ENCODE data around the gene KPNA3.

Gene KPNA3

GRCh38 chr13:49690133-49690994 lies 102.1 kb downstream of the KPNA3 start:
- Histone ChIP-seq H3K27ac (ENCODE audit: low read depth, low read length) (peak overlapping the region; percentile 44), H3K4me1 (ENCODE audit: control insufficient read depth in 5 of 5, insufficient read depth in 5 of 5, low read length in 5 of 5) (peaks cover 0 to 15% (median 13%) of the 10 kb centered on the region in 5 donors), H3K27me3 (ENCODE audit: control insufficient read depth in 5 of 5, insufficient read depth in 4 of 5, low read length in 5 of 5) (no peaks in the 10 kb centered on the region), H3K9ac (ENCODE audit: low read length in 5 of 5) (peak overlapping the region in 4 of 5 donors; percentile 46 to 78 (median 68)), H3K4me3 (ENCODE audit: low read depth in 1 of 5, low read length in 5 of 5) (peak overlapping the region; percentile 73 to 87 (median 85)), H3K9me3 (ENCODE audit: control insufficient read depth in 5 of 5, low read length in 5 of 5) (no peaks in the 10 kb centered on the region), H3K36me3 (ENCODE audit: control insufficient read depth in 5 of 5, insufficient read depth in 5 of 5, low read length in 5 of 5) (peaks cover 0 to 10% (median 0%) of the 10 kb centered on the region in 5 donors)

GRCh38 chr13:49683489-49683888 lies 109.0 kb downstream of the KPNA3 start:
- peaks cover 0 to 10% (median 0%) of the 10 kb centered on the region in 5 donors for H3K36me3 ChIP-seq (ENCODE audit: control insufficient read depth in 5 of 5, insufficient read depth in 5 of 5, low read length in 5 of 5)
- H3K4me1 ChIP-seq (ENCODE audit: control insufficient read depth in 5 of 5, insufficient read depth in 5 of 5, low read length in 5 of 5) = no peaks in the 10 kb centered on the region

GRCh38 chr13:49681842-49682435 lies 110.5 kb downstream of the KPNA3 start:
- Histone ChIP-seq H3K4me3 (ENCODE audit: low read depth in 1 of 5, low read length in 5 of 5) (no peak overlapping the region), H3K9me3 (ENCODE audit: control insufficient read depth in 5 of 5, low read length in 5 of 5) (no peaks in the 10 kb centered on the region), H3K27ac (ENCODE audit: low read depth, low read length) (no peak overlapping the region), H3K4me1 (ENCODE audit: control insufficient read depth in 5 of 5, insufficient read depth in 5 of 5, low read length in 5 of 5) (no peaks in the 10 kb centered on the region), H3K9ac (ENCODE audit: low read length in 5 of 5) (no peak overlapping the region), H3K27me3 (ENCODE audit: control insufficient read depth in 5 of 5, insufficient read depth in 4 of 5, low read length in 5 of 5) (no peaks in the 10 kb centered on the region), H3K36me3 (ENCODE audit: control insufficient read depth in 5 of 5, insufficient read depth in 5 of 5, low read length in 5 of 5) (peaks cover 0 to 4% (median 0%) of the 10 kb centered on the region in 5 donors)

More at GRCh38 chr13:49683489-49683888, 109.0 kb downstream of the KPNA3 start:
- H3K4me3 ChIP-seq (ENCODE audit: low read depth in 1 of 5, low read length in 5 of 5) = no peak overlapping the region
- no peaks in the 10 kb centered on the region for H3K27me3 ChIP-seq (ENCODE audit: control insufficient read depth in 5 of 5, insufficient read depth in 4 of 5, low read length in 5 of 5)
- no peaks in the 10 kb centered on the region for H3K9me3 ChIP-seq (ENCODE audit: control insufficient read depth in 5 of 5, low read length in 5 of 5)
- H3K9ac ChIP-seq (ENCODE audit: low read length in 5 of 5) = no peak overlapping the region
- no peak overlapping the region for H3K27ac ChIP-seq (ENCODE audit: low read depth, low read length)

- Histone ChIP-seq H3K9me3 (ENCODE audit: control insufficient read depth in 5 of 5, low read length in 5 of 5) (no peaks in the 10 kb centered on the region), H3K27ac (ENCODE audit: low read depth, low read length) (no peak overlapping the region), H3K4me3 (ENCODE audit: low read depth in 1 of 5, low read length in 5 of 5) (no peak overlapping the region), H3K9ac (ENCODE audit: low read length in 5 of 5) (no peak overlapping the region), H3K36me3 (ENCODE audit: control insufficient read depth in 5 of 5, insufficient read depth in 5 of 5, low read length in 5 of 5) (peaks cover 0 to 5% (median 0%) of the 10 kb centered on the region in 5 donors), H3K4me1 (ENCODE audit: control insufficient read depth in 5 of 5, insufficient read depth in 5 of 5, low read length in 5 of 5) (no peaks in the 10 kb centered on the region), H3K27me3 (ENCODE audit: control insufficient read depth in 5 of 5, insufficient read depth in 4 of 5, low read length in 5 of 5) (no peaks in the 10 kb centered on the region)
Observed at GRCh38 chr13:49679246-49679645, 113.2 kb downstream of the KPNA3 start.

- Histone ChIP-seq H3K9ac (ENCODE audit: low read length in 5 of 5) (no peak overlapping the region), H3K4me1 (ENCODE audit: control insufficient read depth in 5 of 5, insufficient read depth in 5 of 5, low read length in 5 of 5) (no peaks in the 10 kb centered on the region), H3K36me3 (ENCODE audit: control insufficient read depth in 5 of 5, insufficient read depth in 5 of 5, low read length in 5 of 5) (peaks cover 0 to 5% (median 0%) of the 10 kb centered on the region in 5 donors), H3K4me3 (ENCODE audit: low read depth in 1 of 5, low read length in 5 of 5) (no peak overlapping the region), H3K9me3 (ENCODE audit: control insufficient read depth in 5 of 5, low read length in 5 of 5) (no peaks in the 10 kb centered on the region), H3K27ac (ENCODE audit: low read depth, low read length) (no peak overlapping the region), H3K27me3 (ENCODE audit: control insufficient read depth in 5 of 5, insufficient read depth in 4 of 5, low read length in 5 of 5) (no peaks in the 10 kb centered on the region)
Observed at GRCh38 chr13:49678191-49678914, 114.1 kb downstream of the KPNA3 start.

GRCh38 chr13:49676581-49677298 lies 115.7 kb downstream of the KPNA3 start:
- Histone ChIP-seq H3K9me3 (ENCODE audit: control insufficient read depth in 5 of 5, low read length in 5 of 5) (no peaks in the 10 kb centered on the region), H3K4me3 (ENCODE audit: low read depth in 1 of 5, low read length in 5 of 5) (no peak overlapping the region), H3K9ac (ENCODE audit: low read length in 5 of 5) (no peak overlapping the region), H3K27ac (ENCODE audit: low read depth, low read length) (no peak overlapping the region), H3K27me3 (ENCODE audit: control insufficient read depth in 5 of 5, insufficient read depth in 4 of 5, low read length in 5 of 5) (no peaks in the 10 kb centered on the region), H3K36me3 (ENCODE audit: control insufficient read depth in 5 of 5, insufficient read depth in 5 of 5, low read length in 5 of 5) (peaks cover 0 to 5% (median 0%) of the 10 kb centered on the region in 5 donors), H3K4me1 (ENCODE audit: control insufficient read depth in 5 of 5, insufficient read depth in 5 of 5, low read length in 5 of 5) (no peaks in the 10 kb centered on the region)

- Histone ChIP-seq H3K36me3 (ENCODE audit: control insufficient read depth in 5 of 5, insufficient read depth in 5 of 5, low read length in 5 of 5) (peaks cover 0 to 23% (median 6%) of the 10 kb centered on the region in 5 donors), H3K4me1 (ENCODE audit: control insufficient read depth in 5 of 5, insufficient read depth in 5 of 5, low read length in 5 of 5) (peaks cover 0 to 11% (median 0%) of the 10 kb centered on the region in 5 donors), H3K4me3 (ENCODE audit: low read depth in 1 of 5, low read length in 5 of 5) (no peak overlapping the region), H3K9me3 (ENCODE audit: control insufficient read depth in 5 of 5, low read length in 5 of 5) (no peaks in the 10 kb centered on the region), H3K27me3 (ENCODE audit: control insufficient read depth in 5 of 5, insufficient read depth in 4 of 5, low read length in 5 of 5) (no peaks in the 10 kb centered on the region), H3K27ac (ENCODE audit: low read depth, low read length) (no peak overlapping the region), H3K9ac (ENCODE audit: low read length in 5 of 5) (no peak overlapping the region)
Observed at GRCh38 chr13:49670828-49671227, 121.7 kb downstream of the KPNA3 start.

- H3K9ac ChIP-seq (ENCODE audit: low read length in 5 of 5) = peak overlapping the region in 1 of 5 donors; percentile 11
- H3K36me3 ChIP-seq (ENCODE audit: control insufficient read depth in 5 of 5, insufficient read depth in 5 of 5, low read length in 5 of 5) = peaks cover 0 to 20% (median 5%) of the 10 kb centered on the region in 5 donors
- peaks cover 0 to 11% (median 0%) of the 10 kb centered on the region in 5 donors for H3K4me1 ChIP-seq (ENCODE audit: control insufficient read depth in 5 of 5, insufficient read depth in 5 of 5, low read length in 5 of 5)
- H3K27ac ChIP-seq (ENCODE audit: low read depth, low read length) = no peak overlapping the region
- H3K9me3 ChIP-seq (ENCODE audit: control insufficient read depth in 5 of 5, low read length in 5 of 5) = no peaks in the 10 kb centered on the region
- H3K27me3 ChIP-seq (ENCODE audit: control insufficient read depth in 5 of 5, insufficient read depth in 4 of 5, low read length in 5 of 5) = no peaks in the 10 kb centered on the region
- H3K4me3 ChIP-seq (ENCODE audit: low read depth in 1 of 5, low read length in 5 of 5) = no peak overlapping the region
Observed at GRCh38 chr13:49669735-49670309, 122.7 kb downstream of the KPNA3 start.

- Histone ChIP-seq H3K4me1 (ENCODE audit: control insufficient read depth in 5 of 5, insufficient read depth in 5 of 5, low read length in 5 of 5) (peaks cover 0 to 11% (median 0%) of the 10 kb centered on the region in 5 donors), H3K27ac (ENCODE audit: low read depth, low read length) (no peak overlapping the region), H3K4me3 (ENCODE audit: low read depth in 1 of 5, low read length in 5 of 5) (no peak overlapping the region), H3K36me3 (ENCODE audit: control insufficient read depth in 5 of 5, insufficient read depth in 5 of 5, low read length in 5 of 5) (peaks cover 0 to 22% (median 5%) of the 10 kb centered on the region in 5 donors), H3K27me3 (ENCODE audit: control insufficient read depth in 5 of 5, insufficient read depth in 4 of 5, low read length in 5 of 5) (no peaks in the 10 kb centered on the region), H3K9me3 (ENCODE audit: control insufficient read depth in 5 of 5, low read length in 5 of 5) (no peaks in the 10 kb centered on the region), H3K9ac (ENCODE audit: low read length in 5 of 5) (no peak overlapping the region)
Observed at GRCh38 chr13:49667773-49668172, 124.7 kb downstream of the KPNA3 start.

Data from subcutaneous abdominal adipose tissue (tissue), 5 donors.